ENCODE data around the gene CTNNA3.

GRCh38 chr10:66822801-66823200 lies 873.2 kb downstream of the CTNNA3 start:
- TF ChIP-seq GABPA (IDR thresholded peaks at IDR 0.05 in 1 of 2, conservative IDR thresholded peaks at IDR 0.05 in 1 of 2) = no peak
- TF ChIP-seq, protein P1, sequence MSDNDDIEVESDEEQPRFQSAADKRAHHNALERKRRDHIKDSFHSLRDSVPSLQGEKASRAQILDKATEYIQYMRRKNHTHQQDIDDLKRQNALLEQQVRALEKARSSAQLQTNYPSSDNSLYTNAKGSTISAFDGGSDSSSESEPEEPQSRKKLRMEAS (IDR thresholded peaks at IDR 0.05) = no peak
- TF ChIP-seq, protein P2, sequence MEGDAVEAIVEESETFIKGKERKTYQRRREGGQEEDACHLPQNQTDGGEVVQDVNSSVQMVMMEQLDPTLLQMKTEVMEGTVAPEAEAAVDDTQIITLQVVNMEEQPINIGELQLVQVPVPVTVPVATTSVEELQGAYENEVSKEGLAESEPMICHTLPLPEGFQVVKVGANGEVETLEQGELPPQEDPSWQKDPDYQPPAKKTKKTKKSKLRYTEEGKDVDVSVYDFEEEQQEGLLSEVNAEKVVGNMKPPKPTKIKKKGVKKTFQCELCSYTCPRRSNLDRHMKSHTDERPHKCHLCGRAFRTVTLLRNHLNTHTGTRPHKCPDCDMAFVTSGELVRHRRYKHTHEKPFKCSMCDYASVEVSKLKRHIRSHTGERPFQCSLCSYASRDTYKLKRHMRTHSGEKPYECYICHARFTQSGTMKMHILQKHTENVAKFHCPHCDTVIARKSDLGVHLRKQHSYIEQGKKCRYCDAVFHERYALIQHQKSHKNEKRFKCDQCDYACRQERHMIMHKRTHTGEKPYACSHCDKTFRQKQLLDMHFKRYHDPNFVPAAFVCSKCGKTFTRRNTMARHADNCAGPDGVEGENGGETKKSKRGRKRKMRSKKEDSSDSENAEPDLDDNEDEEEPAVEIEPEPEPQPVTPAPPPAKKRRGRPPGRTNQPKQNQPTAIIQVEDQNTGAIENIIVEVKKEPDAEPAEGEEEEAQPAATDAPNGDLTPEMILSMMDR (IDR thresholded peaks at IDR 0.05; ENCODE audit: low read depth, low read length, missing input control) = no peak
